HG02852 (cell line): ENCODE results near the gene PIGK.
A peak's percentile ranks its signal among the peaks of the same experiment; 100 is the strongest.
"Not testable (repeated sequence)": the region's sequence is repeated elsewhere in the genome, so short reads cannot be mapped to it uniquely, and the experiment has no call there.

Experiments used
- ATAC-seq: cut with Tn5 transposase; IDR thresholded peaks from one replicate; pipeline ENCODE4 v1.9.1; 2021; ENCODE audit warnings: mild to moderate bottlenecking, moderate library complexity; ENCODE audit not compliant: unreplicated experiment

PIGK gene

GRCh38 chr1:77219166-77219887 lies at the start of gene PIGK:
Gene PIGK, minus strand, starts transcription at chr1:77219430. Its CDS starts 28 bp downstream, at chr1:77219402.
- peak; percentile 95 for ATAC-seq

GRCh38 chr1:77267035-77267434 lies 47.8 kb upstream of the PIGK start:
- no peak for ATAC-seq

- no peak for ATAC-seq
Measured at GRCh38 chr1:77265180-77265579, 46.0 kb upstream of the PIGK start.

GRCh38 chr1:77263708-77264107 lies 44.5 kb upstream of the PIGK start:
- no peak for ATAC-seq

GRCh38 chr1:77253211-77253610 lies 34.0 kb upstream of the PIGK start:
- no peak for ATAC-seq

- no peak for ATAC-seq
Measured at GRCh38 chr1:77250126-77250525, 30.9 kb upstream of the PIGK start.

GRCh38 chr1:77245830-77246229 lies 26.6 kb upstream of the PIGK start:
- ATAC-seq, result no peak

- ATAC-seq, result no peak
Measured at GRCh38 chr1:77239311-77239710, 20.1 kb upstream of the PIGK start.

GRCh38 chr1:77238462-77238861 lies 19.2 kb upstream of the PIGK start:
- ATAC-seq, result no peak

- ATAC-seq, result no peak
Measured at GRCh38 chr1:77234943-77235342, 15.7 kb upstream of the PIGK start.

- no peak for ATAC-seq
Measured at GRCh38 chr1:77234096-77234495, 14.9 kb upstream of the PIGK start.

GRCh38 chr1:77232829-77233228 lies 13.6 kb upstream of the PIGK start:
- ATAC-seq, result no peak

GRCh38 chr1:77230051-77230450 lies 10.8 kb upstream of the PIGK start:
- no peak for ATAC-seq

- no peak for ATAC-seq
Measured at GRCh38 chr1:77228836-77229235, 9.6 kb upstream of the PIGK start.

- no peak for ATAC-seq
Measured at GRCh38 chr1:77227381-77227780, 8.2 kb upstream of the PIGK start.

GRCh38 chr1:77222496-77222895 lies 3.3 kb upstream of the PIGK start:
- ATAC-seq, result no peak

- no peak for ATAC-seq
Measured at GRCh38 chr1:77220687-77221463, 1.6 kb upstream of the PIGK start.

GRCh38 chr1:77218477-77219165 lies 609 bp downstream of the PIGK start:
- peak; percentile 44 for ATAC-seq

- ATAC-seq, result not testable (repeated sequence)
Measured at GRCh38 chr1:77204043-77204442, 15.2 kb downstream of the PIGK start.

- no peak for ATAC-seq
Measured at GRCh38 chr1:77202751-77203150, 16.5 kb downstream of the PIGK start.

GRCh38 chr1:77200806-77201205 lies 18.4 kb downstream of the PIGK start:
- no peak for ATAC-seq

- ATAC-seq, result no peak
Measured at GRCh38 chr1:77200293-77200692, 18.9 kb downstream of the PIGK start.
